HCT116 (cell line): ENCODE data around the gene ANOS1. TPM values are rescaled to one million over a fixed set of nuclear protein-coding genes. Genes with fewer than 3 reads are reported as not detected.

Experiments
- ATAC-seq: fragments of 200-7000 bp; cut with Tn5 transposase; 2 replicates; pipeline ENCODE4 v1.9.1; 2020; ENCODE audit warnings: mild to moderate bottlenecking, moderate library complexity
- BruUV-seq: library from RNA; stranded (reverse); fragments of 400-500 nt; replicated peaks from 2 replicates; lab custom pipeline; 2021; lab: Mats Ljungman, UMichigan
- CTCF ChIA-PET: fragments of 300-600 bp; sonication (Branson Sonifier 250); formaldehyde crosslinking; loops from one replicate; lab custom pipeline; 2021; ENCODE audit warnings: antibody characterized with exemption; lab: Charles Lee
- POLR2A ChIA-PET: fragments of 300-600, 350-600 bp; sonication (Branson Sonifier 250); formaldehyde crosslinking; loops from one replicate; lab custom pipeline; 2021; ENCODE audit warnings: antibody characterized with exemption; lab: Charles Lee
- RAD21 ChIA-PET, 2 experiments: fragments of 300-600 bp; sonication (Branson Sonifier 250); formaldehyde crosslinking; loops; one replicate each; lab custom pipeline; 2023; ENCODE audit warnings: low total read pairs in 2 of 2; ENCODE audit not compliant: uncharacterized antibody in 2 of 2, unreplicated experiment in 2 of 2, low non-redundant PET in 1 of 2; lab: Charles Lee
- DNase-seq: peaks from one replicate; pipeline ENCODE4 v3.0.0-alpha.2; 2010; ENCODE audit warnings: low read depth, low spot score
- H2AFZ ChIP-seq: fragments of 200-600 bp; shearing (Covaris generic), sonication (generic); 2 replicates; pipeline ENCODE4 v1.6.1; 2017; ENCODE audit warnings: low read depth, mixed run types, mixed read lengths, antibody characterized with exemption, low read length; ENCODE audit not compliant: poor library complexity, severe bottlenecking
- H3K27ac ChIP-seq: 2 replicates; pipeline ENCODE4 v1.5.1; 2012; ENCODE audit warnings: low read depth, low read length
- H3K27me3 ChIP-seq: fragments of 200-600 bp; sonication (generic); 2 replicates; pipeline ENCODE4 v1.6.1; 2016; ENCODE audit warnings: mixed run types, low read length, mixed read lengths; ENCODE audit not compliant: insufficient read depth
- H3K36me3 ChIP-seq, 2 experiments: fragments of 200-500 bp in 1 of 2; fragments of 200-600 bp in 1 of 2; sonication (Bioruptor generic) in 1 of 2; sonication (generic) in 1 of 2; 2 replicates each; pipeline versions ENCODE4 v1.5.1 to v1.6.1; 2014 to 2016; ENCODE audit warnings: low read length in 2 of 2, inconsistent platforms in 1 of 2, mixed read lengths in 1 of 2, mixed run types in 1 of 2; ENCODE audit not compliant: insufficient read depth in 2 of 2, control insufficient read depth in 1 of 2
- H3K4me1 ChIP-seq, 2 experiments: fragments of 200-600 bp in 1 of 2; sonication (generic) in 1 of 2; 2 replicates each; pipeline versions ENCODE4 v1.5.1 to v1.6.1; 2012 to 2017; ENCODE audit warnings: low read length in 2 of 2, inconsistent platforms in 1 of 2, mild to moderate bottlenecking in 1 of 2, mixed read lengths in 1 of 2, mixed run types in 1 of 2, moderate library complexity in 1 of 2; ENCODE audit not compliant: insufficient read depth in 2 of 2, control insufficient read depth in 1 of 2
- H3K4me2 ChIP-seq: fragments of 200-600 bp; sonication (generic); 2 replicates; pipeline ENCODE4 v1.6.1; 2017; ENCODE audit warnings: mixed run types, low read length, mixed read lengths
- H3K4me3 ChIP-seq, 2 experiments: fragments of 200-600 bp in 1 of 2; sonication (generic) in 1 of 2; replicated peaks in 1 of 2; 2 replicates each; pipeline ENCODE4 v1.5.1; 2011 to 2016; ENCODE audit warnings: low read length in 2 of 2, control low read depth in 1 of 2, low read depth in 1 of 2, mild to moderate bottlenecking in 1 of 2, mixed read lengths in 1 of 2, mixed run types in 1 of 2
- H3K79me2 ChIP-seq: fragments of 200-600 bp; sonication (generic); 2 replicates; pipeline ENCODE4 v1.6.1; 2017; ENCODE audit warnings: mild to moderate bottlenecking, mixed run types, low read length, moderate library complexity, mixed read lengths; ENCODE audit not compliant: insufficient read depth
- H3K9ac ChIP-seq: fragments of 200-600 bp; sonication (generic); 2 replicates; pipeline ENCODE4 v1.6.1; 2016; ENCODE audit warnings: low read length, mixed read lengths
- H3K9me2 ChIP-seq: fragments of 200-600 bp; sonication (generic), shearing (Covaris generic); 2 replicates; pipeline ENCODE4 v1.6.1; 2017; ENCODE audit warnings: mixed run types, mild to moderate bottlenecking, moderate library complexity; ENCODE audit not compliant: insufficient read depth
- H3K9me3 ChIP-seq, 2 experiments: fragments of 200-500 bp in 1 of 2; fragments of 200-600 bp in 1 of 2; sonication (Bioruptor generic) in 1 of 2; sonication (generic) in 1 of 2; 2 replicates each; pipeline ENCODE4 v1.6.1; 2014 to 2017; ENCODE audit warnings: low read length in 2 of 2, mixed read lengths in 2 of 2, inconsistent platforms in 1 of 2, low read depth in 1 of 2, mild to moderate bottlenecking in 1 of 2, mixed run types in 1 of 2, moderate library complexity in 1 of 2; ENCODE audit not compliant: control insufficient read depth in 1 of 2, insufficient read depth in 1 of 2
- H4K20me1 ChIP-seq: fragments of 200-600 bp; sonication (generic), shearing (Covaris generic); 2 replicates; pipeline ENCODE4 v1.6.1; 2017; ENCODE audit warnings: mixed run types, mild to moderate bottlenecking, moderate library complexity; ENCODE audit not compliant: insufficient read depth
- CBX3 ChIP-seq: IDR thresholded peaks from 2 replicates; pipeline ENCODE4 v1.6.1; 2012; ENCODE audit warnings: low read depth
- EGR1 ChIP-seq: IDR thresholded peaks from 2 replicates; pipeline ENCODE4 v1.6.1; 2012; ENCODE audit warnings: low read depth
- ELF1 ChIP-seq: IDR thresholded peaks from 2 replicates; pipeline ENCODE4 v1.6.1; 2012; ENCODE audit warnings: low read depth, borderline replicate concordance
- EZH2 ChIP-seq: fragments of 200-600 bp; sonication (generic); IDR thresholded peaks from 2 replicates; pipeline ENCODE4 v1.6.1; 2017; ENCODE audit warnings: antibody characterized with exemption, mixed run types
- EZH2phosphoT487 ChIP-seq: fragments of 200-600 bp; IDR thresholded peaks from 2 replicates; pipeline ENCODE4 v1.6.1; 2018; ENCODE audit warnings: antibody characterized with exemption, borderline replicate concordance
- FOSL1 ChIP-seq: IDR thresholded peaks from 2 replicates; pipeline ENCODE4 v1.6.1; 2012; ENCODE audit warnings: low read depth
- SRF ChIP-seq: IDR thresholded peaks from 2 replicates; pipeline ENCODE4 v1.6.1; 2012; ENCODE audit warnings: low read depth
- YY1 ChIP-seq: IDR thresholded peaks from 2 replicates; pipeline ENCODE4 v1.6.1; 2011; ENCODE audit warnings: low read length, low read depth, moderate library complexity, mild to moderate bottlenecking; ENCODE audit not compliant: insufficient replicate concordance; ENCODE audit errors: extremely low read depth
- ZFX ChIP-seq: fragments of 450-650 bp; IDR thresholded peaks from 2 replicates; pipeline ENCODE4 v1.6.1; 2017
- intact Hi-C: fragments of 100-400 bp; cut with micrococcal nuclease; formaldehyde crosslinking; loops from 2 replicates; pipeline ENCODE4 v1.10.0; 2022
- total RNA-seq: library from RNA; stranded (reverse); gene quantifications from one replicate; pipeline ENCODE4 v1.2.1, GENCODE V29; 2021; ENCODE audit not compliant: unreplicated experiment
- TF ChIP-seq, protein P1 (sequence below): IDR thresholded peaks from 2 replicates; pipeline ENCODE4 v1.6.1; 2012
- TF ChIP-seq, protein P2 (sequence below), 3 experiments: fragments of 200-600 bp in 1 of 3; sonication (generic) in 1 of 3; IDR thresholded peaks in 2 of 3; conservative IDR thresholded peaks in 1 of 3; 2 replicates each; pipeline ENCODE4 v1.5.1; 2012 to 2017; ENCODE audit warnings: low read depth in 2 of 3, low read length in 2 of 3, antibody characterized with exemption in 1 of 3, borderline replicate concordance in 1 of 3, control low read depth in 1 of 3, mild to moderate bottlenecking in 1 of 3, mixed read lengths in 1 of 3, mixed run types in 1 of 3, moderate library complexity in 1 of 3; ENCODE audit not compliant: insufficient read depth in 1 of 3

Gene ANOS1
- total RNA-seq, 1 experiment from 2014 or later: 0.12 TPM

DNA sequence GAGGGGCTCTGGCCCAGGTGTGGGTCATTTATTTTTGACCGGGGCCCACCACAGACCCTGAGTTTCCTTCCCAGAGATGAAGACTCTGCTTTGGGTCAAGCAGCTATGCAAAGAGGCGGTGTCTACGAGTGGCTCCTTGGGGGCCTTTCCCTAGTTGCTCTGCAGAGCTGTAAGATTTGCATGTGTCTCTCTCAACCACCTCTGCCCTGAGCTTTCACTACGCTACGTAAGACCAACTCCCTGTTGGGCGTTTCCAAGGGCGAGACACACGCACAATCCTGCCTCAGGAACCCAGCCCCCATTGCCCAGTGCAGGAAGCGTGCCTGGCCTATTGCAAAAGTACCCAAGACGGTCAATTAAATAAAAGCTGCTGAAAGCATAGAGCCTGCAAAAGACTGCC, 10.0 kb upstream of the ANOS1 start:
- H4K20me1 ChIP-seq: no peaks in the 10 kb centered on the region
- H3K9ac ChIP-seq: no peak overlapping the region
- ATAC-seq (no peak), DNase-seq (no peak)
- H3K27ac ChIP-seq: no peak overlapping the region
- intact Hi-C loops: loop anchor here (10.0 kb wide), 1 partner anchor 1143 kb away; no protein-coding TSS in a partner anchor
- RAD21 ChIA-PET: no interaction called here
- H3K9me2 ChIP-seq: no peaks in the 10 kb centered on the region
- H3K36me3 ChIP-seq: no peaks in the 10 kb centered on the region
- POLR2A ChIA-PET: no interaction called here
- H3K4me1 ChIP-seq: no peaks in the 10 kb centered on the region
- no peak overlapping the region for H3K4me2 ChIP-seq
- H2AFZ ChIP-seq: no peak overlapping the region
- H3K9me3 ChIP-seq: no peaks in the 10 kb centered on the region
- H3K27me3 ChIP-seq: no peaks in the 10 kb centered on the region
- TF ChIP-seq FOSL1: no peak
- no peak for TF ChIP-seq EZH2phosphoT487
- TF ChIP-seq, protein P1, sequence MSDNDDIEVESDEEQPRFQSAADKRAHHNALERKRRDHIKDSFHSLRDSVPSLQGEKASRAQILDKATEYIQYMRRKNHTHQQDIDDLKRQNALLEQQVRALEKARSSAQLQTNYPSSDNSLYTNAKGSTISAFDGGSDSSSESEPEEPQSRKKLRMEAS: no peak
- no peak for TF ChIP-seq CBX3
- TF ChIP-seq SRF: no peak
- TF ChIP-seq EGR1: no peak
- TF ChIP-seq, protein P2, sequence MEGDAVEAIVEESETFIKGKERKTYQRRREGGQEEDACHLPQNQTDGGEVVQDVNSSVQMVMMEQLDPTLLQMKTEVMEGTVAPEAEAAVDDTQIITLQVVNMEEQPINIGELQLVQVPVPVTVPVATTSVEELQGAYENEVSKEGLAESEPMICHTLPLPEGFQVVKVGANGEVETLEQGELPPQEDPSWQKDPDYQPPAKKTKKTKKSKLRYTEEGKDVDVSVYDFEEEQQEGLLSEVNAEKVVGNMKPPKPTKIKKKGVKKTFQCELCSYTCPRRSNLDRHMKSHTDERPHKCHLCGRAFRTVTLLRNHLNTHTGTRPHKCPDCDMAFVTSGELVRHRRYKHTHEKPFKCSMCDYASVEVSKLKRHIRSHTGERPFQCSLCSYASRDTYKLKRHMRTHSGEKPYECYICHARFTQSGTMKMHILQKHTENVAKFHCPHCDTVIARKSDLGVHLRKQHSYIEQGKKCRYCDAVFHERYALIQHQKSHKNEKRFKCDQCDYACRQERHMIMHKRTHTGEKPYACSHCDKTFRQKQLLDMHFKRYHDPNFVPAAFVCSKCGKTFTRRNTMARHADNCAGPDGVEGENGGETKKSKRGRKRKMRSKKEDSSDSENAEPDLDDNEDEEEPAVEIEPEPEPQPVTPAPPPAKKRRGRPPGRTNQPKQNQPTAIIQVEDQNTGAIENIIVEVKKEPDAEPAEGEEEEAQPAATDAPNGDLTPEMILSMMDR (IDR thresholded peaks at IDR 0.05 in 2 of 3, conservative IDR thresholded peaks at IDR 0.05 in 1 of 3; ENCODE audit: borderline replicate concordance in 1 of 3, insufficient read depth in 1 of 3, low read depth in 2 of 3, low read length in 2 of 3): no peak
- no peak for TF ChIP-seq ELF1
- TF ChIP-seq ZFX: no peak
- no peak for TF ChIP-seq EZH2
- TF ChIP-seq YY1: no peak
- H3K4me3 ChIP-seq: no peak overlapping the region
- CTCF ChIA-PET: no interaction called here
- no peaks in the 10 kb centered on the region for H3K79me2 ChIP-seq
- BruUV-seq: no TSS peak
